SK-N-SH (cell line): ENCODE results near the gene SF3B4.

Experiments
- ELF1 ChIP-seq: IDR thresholded peaks from 2 replicates; pipeline ENCODE4 v1.4.0; 2012
- EP300 ChIP-seq, 2 experiments: IDR thresholded peaks; 2 replicates each; pipeline versions ENCODE4 v1.4.0 to v1.6.1; 2012; ENCODE audit warnings: borderline replicate concordance in 1 of 2, low read depth in 1 of 2, low read length in 1 of 2
- FOXM1 ChIP-seq: IDR thresholded peaks from 2 replicates; pipeline ENCODE4 v1.4.0; 2012; ENCODE audit warnings: low read depth, mild to moderate bottlenecking
- GABPA ChIP-seq: IDR thresholded peaks from 2 replicates; pipeline ENCODE4 v1.4.0; 2012; ENCODE audit warnings: low read depth, mild to moderate bottlenecking
- JUND ChIP-seq: IDR thresholded peaks from 2 replicates; pipeline ENCODE4 v1.4.0; 2012
- MXI1 ChIP-seq: IDR thresholded peaks from 2 replicates; pipeline ENCODE4 v1.6.1; 2012; ENCODE audit warnings: mild to moderate bottlenecking, low read depth, low read length, improper control_type of control experiment
- TAF1 ChIP-seq: IDR thresholded peaks from 2 replicates; pipeline ENCODE4 v1.6.1; 2012; ENCODE audit warnings: low read depth, mild to moderate bottlenecking, low read length, moderate library complexity, borderline replicate concordance
- TF ChIP-seq, protein P1 (sequence below): fragments of 200-600 bp; sonication (generic); IDR thresholded peaks from 2 replicates; pipeline ENCODE4 v1.6.1; 2017; ENCODE audit warnings: antibody characterized with exemption, mild to moderate bottlenecking, moderate library complexity
- TF ChIP-seq, protein P2 (sequence below): IDR thresholded peaks from 2 replicates; pipeline ENCODE4 v1.4.0; 2012; ENCODE audit warnings: low read depth
- TF ChIP-seq, protein P3 (sequence below): IDR thresholded peaks from 2 replicates; pipeline ENCODE4 v1.6.1; 2012; ENCODE audit warnings: mild to moderate bottlenecking, low read depth, low read length, moderate library complexity

DNA sequence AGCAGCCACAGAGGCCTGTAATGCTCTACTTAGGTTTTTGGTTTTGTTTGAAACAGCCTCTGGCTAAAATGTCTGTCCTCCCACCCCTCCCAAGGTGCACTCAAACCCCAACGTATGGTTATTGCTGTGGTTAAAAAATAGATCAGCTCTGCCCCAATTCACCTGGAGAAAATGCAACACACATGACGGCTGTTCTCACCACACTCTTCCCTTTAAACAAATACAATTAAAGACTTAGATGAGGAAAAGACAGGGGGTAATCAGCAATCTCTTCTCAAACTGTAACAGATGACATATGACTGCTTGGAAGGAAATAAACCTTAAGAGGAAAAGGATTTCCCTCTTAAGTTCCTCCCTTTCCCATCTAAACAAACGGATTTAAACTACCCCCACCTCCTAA, 15.3 kb upstream of the SF3B4 start:
- TF ChIP-seq, protein P1, sequence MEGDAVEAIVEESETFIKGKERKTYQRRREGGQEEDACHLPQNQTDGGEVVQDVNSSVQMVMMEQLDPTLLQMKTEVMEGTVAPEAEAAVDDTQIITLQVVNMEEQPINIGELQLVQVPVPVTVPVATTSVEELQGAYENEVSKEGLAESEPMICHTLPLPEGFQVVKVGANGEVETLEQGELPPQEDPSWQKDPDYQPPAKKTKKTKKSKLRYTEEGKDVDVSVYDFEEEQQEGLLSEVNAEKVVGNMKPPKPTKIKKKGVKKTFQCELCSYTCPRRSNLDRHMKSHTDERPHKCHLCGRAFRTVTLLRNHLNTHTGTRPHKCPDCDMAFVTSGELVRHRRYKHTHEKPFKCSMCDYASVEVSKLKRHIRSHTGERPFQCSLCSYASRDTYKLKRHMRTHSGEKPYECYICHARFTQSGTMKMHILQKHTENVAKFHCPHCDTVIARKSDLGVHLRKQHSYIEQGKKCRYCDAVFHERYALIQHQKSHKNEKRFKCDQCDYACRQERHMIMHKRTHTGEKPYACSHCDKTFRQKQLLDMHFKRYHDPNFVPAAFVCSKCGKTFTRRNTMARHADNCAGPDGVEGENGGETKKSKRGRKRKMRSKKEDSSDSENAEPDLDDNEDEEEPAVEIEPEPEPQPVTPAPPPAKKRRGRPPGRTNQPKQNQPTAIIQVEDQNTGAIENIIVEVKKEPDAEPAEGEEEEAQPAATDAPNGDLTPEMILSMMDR, result no peak
- TF ChIP-seq, protein P2, sequence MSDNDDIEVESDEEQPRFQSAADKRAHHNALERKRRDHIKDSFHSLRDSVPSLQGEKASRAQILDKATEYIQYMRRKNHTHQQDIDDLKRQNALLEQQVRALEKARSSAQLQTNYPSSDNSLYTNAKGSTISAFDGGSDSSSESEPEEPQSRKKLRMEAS, result no peak
- TF ChIP-seq EP300 (IDR thresholded peaks at IDR 0.05; ENCODE audit: borderline replicate concordance in 1 of 2, low read depth in 1 of 2, low read length in 1 of 2) (no peak), MXI1 (no peak), FOXM1 (no peak), JUND (no peak), ELF1 (no peak), GABPA (no peak), TAF1 (no peak)
- TF ChIP-seq, protein P3, sequence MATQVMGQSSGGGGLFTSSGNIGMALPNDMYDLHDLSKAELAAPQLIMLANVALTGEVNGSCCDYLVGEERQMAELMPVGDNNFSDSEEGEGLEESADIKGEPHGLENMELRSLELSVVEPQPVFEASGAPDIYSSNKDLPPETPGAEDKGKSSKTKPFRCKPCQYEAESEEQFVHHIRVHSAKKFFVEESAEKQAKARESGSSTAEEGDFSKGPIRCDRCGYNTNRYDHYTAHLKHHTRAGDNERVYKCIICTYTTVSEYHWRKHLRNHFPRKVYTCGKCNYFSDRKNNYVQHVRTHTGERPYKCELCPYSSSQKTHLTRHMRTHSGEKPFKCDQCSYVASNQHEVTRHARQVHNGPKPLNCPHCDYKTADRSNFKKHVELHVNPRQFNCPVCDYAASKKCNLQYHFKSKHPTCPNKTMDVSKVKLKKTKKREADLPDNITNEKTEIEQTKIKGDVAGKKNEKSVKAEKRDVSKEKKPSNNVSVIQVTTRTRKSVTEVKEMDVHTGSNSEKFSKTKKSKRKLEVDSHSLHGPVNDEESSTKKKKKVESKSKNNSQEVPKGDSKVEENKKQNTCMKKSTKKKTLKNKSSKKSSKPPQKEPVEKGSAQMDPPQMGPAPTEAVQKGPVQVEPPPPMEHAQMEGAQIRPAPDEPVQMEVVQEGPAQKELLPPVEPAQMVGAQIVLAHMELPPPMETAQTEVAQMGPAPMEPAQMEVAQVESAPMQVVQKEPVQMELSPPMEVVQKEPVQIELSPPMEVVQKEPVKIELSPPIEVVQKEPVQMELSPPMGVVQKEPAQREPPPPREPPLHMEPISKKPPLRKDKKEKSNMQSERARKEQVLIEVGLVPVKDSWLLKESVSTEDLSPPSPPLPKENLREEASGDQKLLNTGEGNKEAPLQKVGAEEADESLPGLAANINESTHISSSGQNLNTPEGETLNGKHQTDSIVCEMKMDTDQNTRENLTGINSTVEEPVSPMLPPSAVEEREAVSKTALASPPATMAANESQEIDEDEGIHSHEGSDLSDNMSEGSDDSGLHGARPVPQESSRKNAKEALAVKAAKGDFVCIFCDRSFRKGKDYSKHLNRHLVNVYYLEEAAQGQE, result no peak
